Measurements from ENCODE around the gene TMEM221.

Gene TMEM221

GRCh38 chr19:17393914-17394313 lies 54.6 kb downstream of the TMEM221 start, which contains the start of gene CCDC194:
Gene CCDC194 (minus strand): TSS chr19:17394196. CDS start chr19:17394158, 38 bp downstream.
- no peak for ATAC-seq
- no peak for TF ChIP-seq GLIS3 (CRISPR knock-in tag; IDR thresholded peaks at IDR 0.05)
- TF ChIP-seq, protein P1, sequence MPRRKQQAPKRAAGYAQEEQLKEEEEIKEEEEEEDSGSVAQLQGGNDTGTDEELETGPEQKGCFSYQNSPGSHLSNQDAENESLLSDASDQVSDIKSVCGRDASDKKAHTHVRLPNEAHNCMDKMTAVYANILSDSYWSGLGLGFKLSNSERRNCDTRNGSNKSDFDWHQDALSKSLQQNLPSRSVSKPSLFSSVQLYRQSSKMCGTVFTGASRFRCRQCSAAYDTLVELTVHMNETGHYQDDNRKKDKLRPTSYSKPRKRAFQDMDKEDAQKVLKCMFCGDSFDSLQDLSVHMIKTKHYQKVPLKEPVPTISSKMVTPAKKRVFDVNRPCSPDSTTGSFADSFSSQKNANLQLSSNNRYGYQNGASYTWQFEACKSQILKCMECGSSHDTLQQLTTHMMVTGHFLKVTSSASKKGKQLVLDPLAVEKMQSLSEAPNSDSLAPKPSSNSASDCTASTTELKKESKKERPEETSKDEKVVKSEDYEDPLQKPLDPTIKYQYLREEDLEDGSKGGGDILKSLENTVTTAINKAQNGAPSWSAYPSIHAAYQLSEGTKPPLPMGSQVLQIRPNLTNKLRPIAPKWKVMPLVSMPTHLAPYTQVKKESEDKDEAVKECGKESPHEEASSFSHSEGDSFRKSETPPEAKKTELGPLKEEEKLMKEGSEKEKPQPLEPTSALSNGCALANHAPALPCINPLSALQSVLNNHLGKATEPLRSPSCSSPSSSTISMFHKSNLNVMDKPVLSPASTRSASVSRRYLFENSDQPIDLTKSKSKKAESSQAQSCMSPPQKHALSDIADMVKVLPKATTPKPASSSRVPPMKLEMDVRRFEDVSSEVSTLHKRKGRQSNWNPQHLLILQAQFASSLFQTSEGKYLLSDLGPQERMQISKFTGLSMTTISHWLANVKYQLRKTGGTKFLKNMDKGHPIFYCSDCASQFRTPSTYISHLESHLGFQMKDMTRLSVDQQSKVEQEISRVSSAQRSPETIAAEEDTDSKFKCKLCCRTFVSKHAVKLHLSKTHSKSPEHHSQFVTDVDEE (CRISPR knock-in tag; IDR thresholded peaks at IDR 0.05) = no peak
- TF ChIP-seq ZFP30 (CRISPR knock-in tag; IDR thresholded peaks at IDR 0.05) = no peak
- TF ChIP-seq ARNTL (CRISPR knock-in tag; IDR thresholded peaks at IDR 0.05; ENCODE audit: borderline replicate concordance, low read depth) = no peak
- TF ChIP-seq TCF4 (CRISPR knock-in tag; IDR thresholded peaks at IDR 0.05; ENCODE audit: borderline replicate concordance) = no peak
- TF ChIP-seq PPARA (CRISPR knock-in tag; IDR thresholded peaks at IDR 0.05; ENCODE audit: borderline replicate concordance) = no peak
- no peak for TF ChIP-seq ZFP3 (CRISPR knock-in tag; IDR thresholded peaks at IDR 0.05)
- TF ChIP-seq ZC3H10 (CRISPR knock-in tag; IDR thresholded peaks at IDR 0.05) = no peak
- TF ChIP-seq ESRRG (CRISPR knock-in tag; IDR thresholded peaks at IDR 0.05) = no peak
- TF ChIP-seq CREB5 (CRISPR knock-in tag; IDR thresholded peaks at IDR 0.05; ENCODE audit: low read depth) = no peak
- TF ChIP-seq ZNF565 (CRISPR knock-in tag; conservative IDR thresholded peaks at IDR 0.05; ENCODE audit: low read depth) = no peak
- TF ChIP-seq BACH2 (CRISPR knock-in tag; IDR thresholded peaks at IDR 0.05; ENCODE audit: borderline replicate concordance) = no peak
- no peak for TF ChIP-seq ZNF8 (CRISPR knock-in tag; IDR thresholded peaks at IDR 0.05)
- no peak for TF ChIP-seq ZNF70 (CRISPR knock-in tag; IDR thresholded peaks at IDR 0.05)
- no peak for TF ChIP-seq CSRNP3 (CRISPR knock-in tag; IDR thresholded peaks at IDR 0.05)
- TF ChIP-seq POU6F1 (CRISPR knock-in tag; IDR thresholded peaks at IDR 0.05; ENCODE audit: borderline replicate concordance, low read depth) = no peak
- TF ChIP-seq TOX (CRISPR knock-in tag; IDR thresholded peaks at IDR 0.05; ENCODE audit: borderline replicate concordance) = no peak
- no peak for TF ChIP-seq OSR1 (CRISPR knock-in tag; IDR thresholded peaks at IDR 0.05)
- no peak for TF ChIP-seq CSDC2 (CRISPR knock-in tag; IDR thresholded peaks at IDR 0.05)
- no peak for TF ChIP-seq ISL1 (CRISPR knock-in tag; IDR thresholded peaks at IDR 0.05)

GRCh38 chr19:17393002-17393401 lies 55.5 kb downstream of the TMEM221 start:
- TF ChIP-seq RARB (CRISPR knock-in tag; IDR thresholded peaks at IDR 0.05) = no peak
- ATAC-seq = no peak

- peak; percentile 4 for ATAC-seq
- TF ChIP-seq, protein P1 (CRISPR knock-in tag; IDR thresholded peaks at IDR 0.05) = no peak
- TF ChIP-seq ZFP3 (CRISPR knock-in tag; IDR thresholded peaks at IDR 0.05) = no peak
- TF ChIP-seq TCF4 (CRISPR knock-in tag; IDR thresholded peaks at IDR 0.05; ENCODE audit: borderline replicate concordance) = no peak
- no peak for TF ChIP-seq CSRNP3 (CRISPR knock-in tag; IDR thresholded peaks at IDR 0.05)
- no peak for TF ChIP-seq ESRRG (CRISPR knock-in tag; IDR thresholded peaks at IDR 0.05)
- no peak for TF ChIP-seq RARB (CRISPR knock-in tag; IDR thresholded peaks at IDR 0.05)
- no peak for TF ChIP-seq GLIS3 (CRISPR knock-in tag; IDR thresholded peaks at IDR 0.05)
- no peak for TF ChIP-seq BACH2 (CRISPR knock-in tag; IDR thresholded peaks at IDR 0.05; ENCODE audit: borderline replicate concordance)
- no peak for TF ChIP-seq ZNF8 (CRISPR knock-in tag; IDR thresholded peaks at IDR 0.05)
- TF ChIP-seq CREB5 (CRISPR knock-in tag; IDR thresholded peaks at IDR 0.05; ENCODE audit: low read depth) = no peak
- no peak for TF ChIP-seq ZNF70 (CRISPR knock-in tag; IDR thresholded peaks at IDR 0.05)
- TF ChIP-seq POU6F1 (CRISPR knock-in tag; IDR thresholded peaks at IDR 0.05; ENCODE audit: borderline replicate concordance, low read depth) = no peak
These were observed 56.9 kb downstream of the TMEM221 start for GRCh38 chr19:17391371-17392151.

Data from SK-N-SH treated with all-trans-retinoic acid at 6 μM for 48 hours (cell line).